RPMI8226 (cell line): Measurements from ENCODE around the gene GEMIN5.

Experiments
- DNase-seq: peaks from one replicate; pipeline ENCODE4 v3.0.0-alpha.2; 2015

Gene GEMIN5

GRCh38 chr5:154844809-154845208, 93.2 kb downstream of the GEMIN5 start:
- no peak for DNase-seq

DNA sequence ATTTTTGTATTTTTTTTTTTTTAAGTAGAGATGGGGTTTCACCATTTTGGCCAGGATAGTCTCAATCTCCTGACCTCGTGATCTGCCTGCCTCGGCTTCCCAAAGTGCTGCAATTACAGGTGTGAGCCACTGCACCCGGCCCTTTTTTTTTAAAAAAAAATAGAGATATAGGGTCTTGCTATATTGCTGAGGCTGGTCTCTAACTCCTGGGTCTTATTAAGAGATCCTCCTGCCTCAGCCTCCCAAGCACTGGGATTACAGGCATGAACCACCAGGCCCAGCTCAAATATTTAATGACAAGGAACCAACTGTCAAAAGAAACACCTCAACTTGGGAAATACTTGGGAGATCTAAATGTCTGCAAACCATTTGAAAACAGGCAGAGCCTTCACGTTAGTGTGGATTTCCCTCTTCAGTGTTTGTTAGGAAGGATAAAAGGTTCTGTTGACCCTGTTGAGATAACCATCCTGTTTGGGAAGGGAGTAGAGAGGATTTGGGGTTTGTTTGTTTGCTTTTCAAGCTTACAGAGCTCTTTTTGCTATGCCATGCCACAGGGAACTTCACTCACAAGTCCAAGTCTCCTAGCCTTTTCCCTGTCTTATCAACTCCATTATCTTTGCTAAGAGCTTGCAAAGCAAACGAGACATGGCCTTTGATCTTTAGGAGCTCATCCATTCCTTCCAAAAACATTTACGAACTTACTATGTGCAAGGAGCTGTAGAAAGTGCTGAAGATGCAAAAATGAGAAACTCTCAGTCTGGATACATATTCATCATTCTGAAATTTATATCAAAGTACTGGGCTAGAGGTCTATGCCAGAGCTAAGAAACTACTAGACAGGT, 95.1 kb downstream of the GEMIN5 start:
- DNase-seq, result no peak

DNA sequence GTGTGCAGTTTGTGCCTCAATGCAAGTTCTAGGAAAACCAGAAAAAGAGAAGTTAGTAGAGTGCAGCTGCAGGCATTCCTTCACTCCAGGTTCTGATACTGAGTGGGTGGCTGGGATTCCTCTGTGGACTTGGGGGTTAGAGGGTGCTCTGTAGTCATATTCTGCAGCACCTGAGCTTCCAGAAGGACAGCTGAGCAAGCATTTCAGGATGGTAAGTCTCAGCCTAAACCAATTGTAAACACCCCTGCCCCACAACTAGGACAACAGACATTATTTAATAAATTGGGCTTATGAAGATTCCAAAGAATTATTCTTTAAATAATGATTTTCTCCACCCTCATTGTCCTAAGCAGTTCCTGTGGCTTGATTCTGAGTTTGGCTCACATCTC, 96.7 kb downstream of the GEMIN5 start:
- DNase-seq, result no peak

DNA sequence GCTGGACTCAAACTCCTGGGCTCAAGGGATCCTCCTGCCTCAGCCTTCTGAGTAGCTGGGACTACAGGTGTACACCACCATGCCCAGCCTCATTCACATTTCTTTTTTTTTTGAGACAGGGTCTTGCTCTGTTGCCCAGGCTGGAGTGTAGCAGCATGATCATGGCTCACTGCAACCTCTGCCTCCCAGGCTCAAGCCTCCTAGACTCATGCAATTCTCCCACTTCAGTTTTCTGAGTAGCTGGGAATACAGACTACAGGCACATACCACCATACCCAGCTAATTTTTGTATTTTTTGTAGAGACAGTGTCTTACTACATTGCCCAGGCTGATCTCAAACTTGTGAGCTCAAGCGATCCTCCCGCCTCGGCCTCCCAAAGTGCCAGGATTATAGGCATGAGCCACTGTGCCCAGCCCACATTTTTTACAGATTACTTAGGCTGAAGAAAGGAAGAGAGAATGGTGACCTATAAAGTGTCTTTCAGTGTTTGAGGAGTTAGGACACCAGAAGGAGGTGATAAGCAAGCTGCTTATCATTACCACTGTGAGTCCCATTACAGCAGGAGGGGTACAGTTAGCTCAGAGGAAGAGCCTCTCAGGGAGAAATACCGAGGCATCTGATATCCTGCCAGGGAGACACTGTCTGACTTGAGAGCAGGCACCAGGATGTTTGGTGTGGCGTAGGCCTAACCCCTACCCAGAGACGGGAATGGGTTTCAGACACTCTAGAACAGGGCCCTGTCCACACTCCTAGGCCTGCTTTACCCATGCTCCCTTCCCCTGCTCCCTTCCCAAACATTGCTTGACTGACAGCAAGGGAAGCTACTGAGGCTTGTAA, 97.4 kb downstream of the GEMIN5 start:
- no peak for DNase-seq
